Stimulated activated CD4-positive, alpha-beta T cell treated with anti-CD3 and anti-CD28 coated beads, Interleukin-2, amount 100 ng/mL, for 24 hours (primary cell): Measurements from ENCODE around the gene SMAGP.
"Not testable (repeated sequence)": the region's sequence is repeated elsewhere in the genome, so short reads cannot be mapped to it uniquely, and the experiment has no call there.

ENCODE experiments used
- DNase-seq, 2 donors: peaks; one replicate each; pipeline ENCODE4 v3.0.0-alpha.2; 2020

Gene SMAGP

GRCh38 chr12:51222461-51222860 is 47.8 kb downstream of the SMAGP start:
- DNase-seq: no peak

- not testable (repeated sequence) for DNase-seq
Observed at GRCh38 chr12:51219857-51220256, 50.4 kb downstream of the SMAGP start.

- DNase-seq: no peak
Observed at GRCh38 chr12:51219322-51219721, 50.9 kb downstream of the SMAGP start.

- peak in 1 of 2 donors; percentile 17 for DNase-seq
Observed at GRCh38 chr12:51218607-51219161, 51.5 kb downstream of the SMAGP start.

GRCh38 chr12:51217968-51218606 is 52.1 kb downstream of the SMAGP start, which contains the start of gene POU6F1:
Gene POU6F1, minus strand, starts transcription at chr12:51218062. Its CDS starts 11,226 bp downstream, at chr12:51206836.
- DNase-seq: peak; percentile 69

- peak; percentile 53 for DNase-seq
Observed at GRCh38 chr12:51217133-51217967, 52.9 kb downstream of the SMAGP start.

- no peak for DNase-seq
Observed at GRCh38 chr12:51216642-51217041, 53.6 kb downstream of the SMAGP start.

- no peak for DNase-seq
Observed at GRCh38 chr12:51214895-51215294, 55.3 kb downstream of the SMAGP start.

GRCh38 chr12:51210690-51211395 is 59.4 kb downstream of the SMAGP start:
- no peak for DNase-seq

GRCh38 chr12:51209259-51209658 is 61.0 kb downstream of the SMAGP start:
- no peak for DNase-seq

GRCh38 chr12:51208016-51208660 is 62.1 kb downstream of the SMAGP start:
- DNase-seq: no peak

- no peak for DNase-seq
Observed at GRCh38 chr12:51205350-51205749, 64.9 kb downstream of the SMAGP start.

- DNase-seq: no peak
Observed at GRCh38 chr12:51202718-51203117, 67.5 kb downstream of the SMAGP start.

GRCh38 chr12:51200806-51201205 is 69.4 kb downstream of the SMAGP start:
- no peak for DNase-seq

- DNase-seq: no peak
Observed at GRCh38 chr12:51200156-51200555, 70.1 kb downstream of the SMAGP start.

GRCh38 chr12:51199366-51199945 is 70.8 kb downstream of the SMAGP start:
- DNase-seq: no peak

- no peak for DNase-seq
Observed at GRCh38 chr12:51198568-51199365, 71.4 kb downstream of the SMAGP start.

GRCh38 chr12:51197736-51198567 is 72.3 kb downstream of the SMAGP start:
- no peak for DNase-seq

GRCh38 chr12:51196547-51196946 is 73.7 kb downstream of the SMAGP start:
- no peak for DNase-seq

- DNase-seq: no peak
Observed at GRCh38 chr12:51195841-51196240, 74.4 kb downstream of the SMAGP start.
